Stimulated activated CD4-positive, alpha-beta T cell treated with anti-CD3 and anti-CD28 coated beads, TNF-alpha, amount 100 ng/mL, for 4 hours (primary cell): ENCODE measurements around the gene CCL22.
"Not testable (repeated sequence)": the region's sequence is repeated elsewhere in the genome, so short reads cannot be mapped to it uniquely, and the experiment has no call there.

Source experiments
- DNase-seq, 3 experiments: peaks; one replicate each; pipeline ENCODE4 v3.0.0-alpha.2; 2020; ENCODE audit warnings: low read depth in 3 of 3

Gene CCL22

GRCh38 chr16:57394444-57394843 lies 35.9 kb downstream of the CCL22 start:
- DNase-seq, result no peak

- no peak for DNase-seq
Measured at GRCh38 chr16:57395026-57395425, 36.4 kb downstream of the CCL22 start.

GRCh38 chr16:57396786-57397185 lies 38.2 kb downstream of the CCL22 start:
- DNase-seq, result no peak

GRCh38 chr16:57397493-57397892 lies 38.9 kb downstream of the CCL22 start:
- not testable (repeated sequence) for DNase-seq

- no peak for DNase-seq
Measured at GRCh38 chr16:57401943-57402640, 43.5 kb downstream of the CCL22 start.

GRCh38 chr16:57403965-57404817 lies 45.6 kb downstream of the CCL22 start, which contains the start of gene CCL17:
CCL17 (plus strand) TSS chr16:57404767; CDS start chr16:57413933, 9,166 bp downstream.
- DNase-seq, result no peak

GRCh38 chr16:57405097-57405496 lies 46.5 kb downstream of the CCL22 start:
- no peak for DNase-seq

- no peak for DNase-seq
Measured at GRCh38 chr16:57406881-57407280, 48.3 kb downstream of the CCL22 start.

- no peak for DNase-seq
Measured at GRCh38 chr16:57407521-57408353, 49.2 kb downstream of the CCL22 start.

GRCh38 chr16:57409065-57409464 lies 50.5 kb downstream of the CCL22 start:
- DNase-seq, result no peak

GRCh38 chr16:57409870-57410587 lies 51.4 kb downstream of the CCL22 start:
- DNase-seq, result no peak

- no peak for DNase-seq
Measured at GRCh38 chr16:57411362-57411976, 52.9 kb downstream of the CCL22 start.

GRCh38 chr16:57412584-57412983 lies 54.0 kb downstream of the CCL22 start:
- DNase-seq, result no peak

GRCh38 chr16:57413301-57413730 lies 54.7 kb downstream of the CCL22 start:
- no peak for DNase-seq

- no peak for DNase-seq
Measured at GRCh38 chr16:57413733-57414132, 55.1 kb downstream of the CCL22 start.
